Stimulated activated CD8-positive, alpha-beta memory T cell treated with anti-CD3 and anti-CD28 coated beads, Interleukin-2, amount 100 ng/mL, for 48 hours (primary cell): ENCODE data around the gene ATE1.
"Not testable (repeated sequence)": the region's sequence is repeated elsewhere in the genome, so short reads cannot be mapped to it uniquely, and the experiment has no call there.

ENCODE experiments used
- DNase-seq, 2 donors: peaks; one replicate each; pipeline ENCODE4 v3.0.0-alpha.2; 2020; ENCODE audit warnings: low read depth in 2 of 2

Gene ATE1

GRCh38 chr10:121788115-121788514 is 139.7 kb downstream of the ATE1 start:
- no peak for DNase-seq

DNA sequence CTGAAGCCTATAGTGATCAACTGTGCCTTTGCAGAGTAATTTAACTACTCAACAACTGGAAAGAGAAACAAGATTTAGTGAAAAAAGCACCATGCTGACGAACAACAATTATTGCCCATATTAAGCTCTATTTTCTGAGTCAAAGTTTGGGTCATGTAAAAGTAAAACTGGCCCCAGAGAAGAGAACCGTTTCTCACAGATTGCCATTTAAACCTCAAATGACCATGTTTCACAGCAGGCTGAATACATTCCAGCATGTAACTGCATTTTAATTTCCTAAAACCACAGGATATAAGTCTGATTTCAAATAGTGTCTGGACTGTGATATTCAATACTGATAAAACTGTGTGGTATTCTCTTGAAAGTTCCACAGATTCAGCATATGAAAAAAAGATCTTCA is 140.7 kb downstream of the ATE1 start:
- DNase-seq = no peak

DNA sequence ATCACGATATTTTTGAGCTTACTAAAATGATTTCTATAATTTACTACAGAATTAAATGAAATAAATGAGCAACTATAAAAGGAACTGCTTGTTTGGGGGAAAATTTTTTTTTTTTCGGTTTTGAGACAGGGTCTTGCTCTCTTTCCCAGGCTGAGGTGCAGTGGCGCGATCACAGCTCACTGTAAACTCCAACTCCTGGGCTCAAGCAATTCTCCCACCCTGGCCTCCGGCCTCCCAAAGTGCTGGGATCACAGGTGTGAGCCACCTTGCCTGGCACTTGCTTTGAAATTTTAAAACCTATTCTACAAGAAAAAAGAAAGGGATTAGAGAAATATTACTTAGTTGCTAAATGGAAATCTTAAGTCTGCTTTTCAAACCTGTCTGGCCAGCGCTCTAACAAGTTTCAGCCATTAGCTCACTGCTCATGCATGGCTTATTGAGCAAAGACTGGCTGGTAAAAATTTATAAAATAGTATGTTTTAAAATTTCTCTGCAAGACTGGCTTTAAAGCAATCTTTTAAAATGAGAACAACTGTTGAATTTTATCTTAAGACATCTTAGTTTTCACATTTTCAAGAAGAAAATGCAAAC is 144.0 kb downstream of the ATE1 start:
- DNase-seq = no peak

- no peak for DNase-seq
These were observed 146.7 kb downstream of the ATE1 start for GRCh38 chr10:121781101-121781500.

- no peak for DNase-seq
These were observed 153.0 kb downstream of the ATE1 start for GRCh38 chr10:121774813-121775212.

DNA sequence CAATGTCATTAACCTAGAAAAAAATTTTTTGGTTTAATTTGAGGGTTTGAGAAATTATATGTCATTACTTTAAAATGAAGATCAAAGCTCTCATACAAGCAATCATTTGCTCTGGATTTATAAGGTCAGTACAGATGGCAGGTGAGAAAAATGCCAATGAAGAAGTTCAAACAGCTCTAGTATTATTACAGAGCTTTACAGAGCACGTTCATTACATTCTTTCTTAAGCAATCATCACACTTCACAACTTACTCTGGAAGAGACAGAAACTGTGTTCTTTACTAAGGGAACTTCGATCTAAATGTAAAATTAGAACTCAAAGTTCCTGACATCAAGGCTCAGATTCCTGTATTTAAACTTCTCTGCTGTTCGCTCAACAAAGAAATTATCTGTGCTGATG is 153.4 kb downstream of the ATE1 start:
- DNase-seq = no peak

GRCh38 chr10:121772884-121773283 is 154.9 kb downstream of the ATE1 start:
- DNase-seq = no peak

DNA sequence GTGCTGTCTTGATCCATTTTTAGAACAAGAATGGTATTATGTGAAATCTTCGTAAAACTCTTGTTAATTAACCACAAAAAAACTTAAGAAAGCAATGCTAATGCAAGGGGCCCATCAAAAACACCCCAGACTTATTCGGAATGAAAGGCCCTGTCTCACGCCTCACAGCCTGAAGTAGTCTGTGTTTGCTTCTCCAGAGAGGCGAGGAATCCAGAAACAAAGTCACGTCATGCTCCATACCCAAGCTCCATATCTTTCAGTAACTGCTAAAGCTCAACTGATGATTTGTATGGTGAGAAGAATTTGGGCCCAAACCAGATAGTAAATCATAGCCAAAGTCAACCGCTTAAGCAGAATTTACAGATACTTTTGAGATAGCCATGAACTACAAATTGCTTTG is 155.4 kb downstream of the ATE1 start:
- DNase-seq = no peak

GRCh38 chr10:121771966-121772365 is 155.9 kb downstream of the ATE1 start:
- no peak for DNase-seq

DNA sequence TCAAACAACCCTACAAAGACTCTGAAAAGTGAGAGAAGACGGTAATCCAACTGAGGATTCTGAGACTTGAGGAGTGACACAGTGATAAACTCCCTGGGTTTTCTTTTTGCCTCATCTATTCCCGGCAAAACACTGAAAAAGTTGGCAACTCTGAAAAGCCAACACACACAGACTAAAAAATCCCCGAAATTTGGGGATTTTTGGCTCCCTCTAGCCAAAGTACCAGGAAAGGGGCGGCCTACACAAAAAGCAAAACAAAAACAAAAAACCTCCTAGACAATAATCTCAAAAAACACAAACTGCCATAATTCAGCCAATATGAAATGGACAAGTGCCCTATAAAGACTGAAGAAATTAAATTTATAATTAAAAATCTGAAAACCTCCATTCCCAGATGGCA is 161.4 kb downstream of the ATE1 start:
- no peak for DNase-seq

GRCh38 chr10:121765204-121765603 is 162.6 kb downstream of the ATE1 start:
- DNase-seq = no peak

DNA sequence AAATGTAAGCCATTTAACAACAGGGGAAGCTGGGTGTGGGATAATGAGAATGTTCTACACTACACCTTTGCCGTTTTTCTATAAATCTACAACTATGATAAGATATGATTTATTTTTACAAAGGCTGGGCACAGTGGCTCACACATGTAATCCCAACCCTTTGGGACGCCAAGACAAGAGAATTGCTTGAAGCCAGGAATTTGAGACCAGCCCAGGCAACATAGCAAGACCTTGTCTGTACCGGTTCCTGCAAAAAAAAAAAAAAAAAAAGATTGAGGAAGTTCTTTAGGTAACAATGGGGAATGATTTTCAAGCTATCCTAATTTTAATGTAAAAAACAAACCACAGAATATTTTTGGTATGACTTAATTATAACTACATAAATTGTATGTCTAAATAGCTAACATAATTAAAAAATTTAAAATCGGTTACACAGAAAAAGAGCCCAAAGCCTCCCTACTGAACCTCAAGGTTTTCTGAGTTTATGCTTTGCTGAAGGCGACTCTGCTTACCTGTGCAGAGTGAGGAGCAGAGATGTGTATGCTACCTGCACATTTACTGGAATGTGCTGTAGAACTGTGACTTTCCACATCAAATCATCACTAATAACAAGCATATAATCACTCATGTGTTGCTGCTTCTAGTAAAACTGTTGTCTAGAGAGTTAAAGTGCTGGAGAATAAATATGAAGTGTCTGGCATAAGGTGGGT is 163.4 kb downstream of the ATE1 start:
- no peak for DNase-seq

DNA sequence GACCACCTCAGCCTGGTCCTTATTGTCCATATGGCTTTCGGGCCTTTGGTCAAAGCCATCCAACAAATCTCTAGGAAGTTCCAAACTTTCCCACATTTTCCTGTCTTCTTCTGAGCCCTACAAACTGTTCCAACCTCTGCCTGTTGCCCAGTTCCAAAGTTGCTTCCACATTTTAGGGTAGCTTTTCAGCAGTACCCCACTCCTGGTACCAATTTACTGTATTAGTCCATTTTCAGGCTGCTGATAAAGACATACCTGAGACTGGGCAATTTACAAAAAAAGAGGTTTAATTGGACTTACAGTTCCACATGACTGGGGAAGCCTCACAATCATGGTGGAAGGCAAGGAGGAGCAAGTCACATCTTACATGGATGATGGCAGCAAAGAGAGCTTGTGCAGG is 170.6 kb downstream of the ATE1 start:
- not testable (repeated sequence) for DNase-seq

- DNase-seq = not testable (repeated sequence)
These were observed 172.3 kb downstream of the ATE1 start for GRCh38 chr10:121755496-121755895.

GRCh38 chr10:121754666-121755065 is 173.2 kb downstream of the ATE1 start:
- DNase-seq = no peak

DNA sequence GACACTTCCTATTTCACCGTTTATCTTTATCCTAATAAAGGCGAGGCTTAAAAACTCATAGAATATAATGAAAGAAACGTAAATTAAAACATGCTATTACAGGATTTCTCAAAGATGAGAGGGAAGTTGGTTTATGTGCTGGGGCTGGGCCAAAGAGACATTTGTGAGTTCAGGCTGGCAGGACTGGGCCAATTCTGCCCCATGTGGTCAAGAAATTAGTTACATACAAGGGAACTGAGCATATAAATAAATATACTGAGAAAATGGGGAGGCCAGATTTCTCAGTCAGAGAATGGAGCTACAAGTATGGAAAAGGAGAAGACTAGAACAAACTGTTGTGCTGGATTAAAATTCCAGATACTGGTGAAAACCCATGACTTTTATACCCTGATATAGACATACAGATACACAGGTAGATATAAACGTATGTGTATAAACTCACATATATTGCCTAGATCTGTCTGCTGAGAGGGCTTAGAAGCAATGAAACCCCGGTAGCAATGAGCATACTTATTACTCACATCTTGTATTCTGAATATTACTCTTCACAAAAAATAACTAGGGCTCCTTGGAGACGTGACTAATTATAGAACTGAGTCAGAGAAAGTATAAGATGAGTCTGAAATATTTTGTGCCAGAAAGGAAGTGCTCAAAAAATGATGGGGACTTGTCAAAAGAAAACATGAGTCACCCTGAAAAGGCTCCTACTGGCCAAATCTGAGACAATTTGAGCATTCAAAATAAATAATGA is 173.9 kb downstream of the ATE1 start:
- no peak for DNase-seq

DNA sequence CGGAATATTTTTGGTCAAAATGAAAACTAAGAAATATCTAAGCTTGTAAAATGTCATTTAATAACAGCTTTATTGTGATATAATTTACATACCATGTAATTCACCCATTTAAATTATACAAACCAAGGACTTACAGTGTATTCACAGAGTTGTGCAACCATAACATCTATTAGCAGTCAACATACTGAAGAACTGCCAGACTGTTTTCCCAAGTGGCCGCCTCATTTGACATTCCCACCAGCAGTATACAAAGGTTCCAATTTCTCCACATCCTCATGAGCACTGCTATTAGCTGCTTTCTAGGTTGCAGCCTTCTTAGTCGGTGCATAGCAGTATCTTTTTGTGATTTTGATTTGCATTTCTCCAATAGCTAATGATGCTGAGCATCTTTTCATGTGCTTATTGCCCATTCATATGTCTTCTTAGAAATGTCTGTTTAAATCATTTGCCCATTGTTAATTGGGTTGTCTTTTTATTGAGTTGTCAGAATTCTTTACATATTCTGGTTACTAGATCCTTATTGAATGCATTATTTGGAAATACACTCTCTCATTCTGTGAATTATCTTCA is 176.6 kb downstream of the ATE1 start:
- DNase-seq = no peak

DNA sequence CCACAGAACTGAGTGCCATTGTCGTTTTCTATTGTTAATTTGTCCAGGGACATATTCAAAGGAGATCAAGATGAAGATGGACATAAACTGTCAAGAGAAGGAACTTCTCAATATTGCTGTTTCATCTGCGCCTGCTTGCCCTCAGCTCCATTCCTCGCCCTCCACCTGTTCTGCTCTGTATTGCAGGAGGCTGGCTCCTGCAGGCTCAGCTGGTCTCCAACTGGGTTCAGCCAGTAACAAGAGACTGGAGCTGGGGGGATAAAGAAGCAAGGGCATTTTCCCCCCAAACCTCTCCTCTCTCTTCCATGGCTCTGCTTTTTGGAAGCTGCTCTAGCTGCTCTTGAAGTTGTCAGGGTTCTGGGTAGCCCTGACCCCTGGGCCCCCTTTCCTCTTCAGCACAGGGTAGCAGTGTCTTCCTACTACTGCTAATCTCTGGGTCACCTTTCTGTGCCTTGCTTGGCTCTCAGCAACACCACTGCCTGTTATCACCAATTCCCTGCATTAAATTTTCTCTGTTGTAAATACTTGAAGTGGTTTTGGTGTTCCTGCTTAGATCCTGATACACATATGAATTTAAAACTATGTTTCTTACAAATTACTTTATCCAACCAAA is 180.6 kb downstream of the ATE1 start:
- DNase-seq = no peak

GRCh38 chr10:121741248-121741792 is 186.5 kb downstream of the ATE1 start:
- DNase-seq = no peak

- no peak for DNase-seq
These were observed 187.8 kb downstream of the ATE1 start for GRCh38 chr10:121740069-121740468.

- DNase-seq = no peak
These were observed 188.7 kb downstream of the ATE1 start for GRCh38 chr10:121739114-121739513.
